HG02870 (cell line): ENCODE results near the gene CRACR2B.

Source experiments
- ATAC-seq: cut with Tn5 transposase; IDR thresholded peaks from one replicate; pipeline ENCODE4 v1.9.1; 2021; ENCODE audit warnings: mild to moderate bottlenecking, moderate library complexity; ENCODE audit not compliant: unreplicated experiment

CRACR2B gene

DNA sequence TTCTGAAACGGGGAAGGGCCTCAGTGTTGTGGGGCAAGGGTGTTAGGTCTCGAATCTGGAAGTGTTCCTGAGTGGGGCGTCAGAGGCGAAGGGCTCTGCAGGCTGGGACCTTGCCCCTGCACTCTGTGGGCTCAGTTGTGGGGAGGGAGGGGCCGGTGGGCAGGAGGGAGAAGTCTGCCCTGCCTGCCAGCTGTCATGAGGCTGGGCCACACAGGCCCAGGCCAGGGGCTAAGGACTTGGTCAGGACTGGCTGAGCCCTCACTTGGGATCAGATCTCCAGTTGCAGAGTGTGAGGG is at the start of gene CRACR2B:
Gene CRACR2B (plus strand): TSS at position 23 of the 296 bp plus-strand sequence. CDS start 689 bp downstream, outside the sequence.
- ATAC-seq = no peak

DNA sequence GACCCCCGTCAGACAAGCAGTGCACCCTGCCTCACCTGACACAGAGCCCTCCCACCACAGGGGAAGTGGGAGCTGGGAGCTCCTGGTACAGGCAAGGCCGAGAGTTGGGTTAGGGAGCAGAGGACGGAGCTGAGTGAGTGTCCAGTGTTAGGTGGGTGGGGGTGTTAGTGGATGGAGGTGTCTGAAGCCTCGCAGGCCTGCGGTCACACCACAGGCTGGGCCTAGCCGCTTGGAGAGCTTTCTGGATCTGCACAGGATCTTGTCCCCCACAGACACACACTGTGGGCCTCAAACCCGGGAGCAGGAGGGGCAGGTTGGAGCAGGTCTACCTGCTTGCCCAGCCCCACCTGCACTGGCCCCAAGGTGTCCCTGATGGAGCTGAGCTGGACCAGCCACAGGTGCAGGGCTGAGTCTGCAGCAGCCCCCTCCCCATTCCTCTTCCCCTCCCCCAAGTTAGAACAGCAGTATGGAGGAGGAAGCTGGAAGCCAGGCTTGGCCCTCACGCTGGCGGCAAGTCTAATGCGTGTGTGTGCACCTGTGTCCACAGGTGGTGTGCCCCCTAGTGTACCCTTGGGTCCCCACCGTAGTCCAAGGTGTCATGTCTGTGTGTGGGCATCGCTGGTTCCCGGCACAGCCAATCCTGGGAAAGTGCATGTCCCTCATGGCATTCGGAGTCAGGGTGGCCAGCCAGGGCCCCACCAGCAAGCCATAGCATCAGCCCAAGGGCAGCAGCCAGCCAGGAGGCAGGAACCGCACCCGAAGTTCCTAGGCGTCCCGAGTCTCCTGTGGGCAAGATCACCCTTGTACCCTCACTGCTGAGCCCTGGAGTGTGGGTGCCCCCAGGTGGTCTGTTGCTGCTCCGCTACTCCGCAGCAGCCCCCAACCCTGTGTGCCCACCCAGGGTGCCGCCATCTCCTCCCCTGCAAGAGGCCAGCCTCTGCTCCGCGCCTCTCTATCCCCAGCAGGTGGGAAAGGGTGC is 48.5 kb upstream of the CRACR2B start:
- ATAC-seq = no peak

DNA sequence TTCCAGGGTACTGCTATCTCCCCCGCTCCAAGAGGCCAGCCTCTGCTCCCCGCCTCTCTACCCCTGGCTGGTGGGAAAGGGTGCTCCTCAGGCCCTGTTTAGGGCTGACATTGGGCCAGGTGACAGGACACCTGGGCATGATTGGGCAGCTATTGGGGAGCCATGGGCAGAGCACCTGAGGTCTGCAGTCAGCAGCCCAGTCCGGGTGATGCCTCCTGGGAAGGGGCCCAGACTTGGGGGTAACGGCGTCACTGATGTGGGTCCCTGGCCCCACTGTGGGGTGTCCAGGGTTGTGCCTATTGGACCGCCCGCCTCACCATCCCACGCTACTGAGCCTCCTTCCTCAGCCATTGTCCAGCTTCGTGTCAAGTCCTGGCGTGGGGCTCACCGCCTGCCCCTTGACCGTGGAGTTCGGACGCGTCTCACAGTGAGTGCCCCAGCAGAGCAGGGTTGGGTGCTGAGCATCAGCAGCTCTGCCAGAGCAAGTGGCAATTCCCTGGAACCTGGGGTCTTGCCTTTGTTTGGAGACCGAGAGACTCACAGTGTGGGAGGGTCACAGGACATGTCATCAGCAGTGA is 47.7 kb upstream of the CRACR2B start:
- no peak for ATAC-seq

DNA sequence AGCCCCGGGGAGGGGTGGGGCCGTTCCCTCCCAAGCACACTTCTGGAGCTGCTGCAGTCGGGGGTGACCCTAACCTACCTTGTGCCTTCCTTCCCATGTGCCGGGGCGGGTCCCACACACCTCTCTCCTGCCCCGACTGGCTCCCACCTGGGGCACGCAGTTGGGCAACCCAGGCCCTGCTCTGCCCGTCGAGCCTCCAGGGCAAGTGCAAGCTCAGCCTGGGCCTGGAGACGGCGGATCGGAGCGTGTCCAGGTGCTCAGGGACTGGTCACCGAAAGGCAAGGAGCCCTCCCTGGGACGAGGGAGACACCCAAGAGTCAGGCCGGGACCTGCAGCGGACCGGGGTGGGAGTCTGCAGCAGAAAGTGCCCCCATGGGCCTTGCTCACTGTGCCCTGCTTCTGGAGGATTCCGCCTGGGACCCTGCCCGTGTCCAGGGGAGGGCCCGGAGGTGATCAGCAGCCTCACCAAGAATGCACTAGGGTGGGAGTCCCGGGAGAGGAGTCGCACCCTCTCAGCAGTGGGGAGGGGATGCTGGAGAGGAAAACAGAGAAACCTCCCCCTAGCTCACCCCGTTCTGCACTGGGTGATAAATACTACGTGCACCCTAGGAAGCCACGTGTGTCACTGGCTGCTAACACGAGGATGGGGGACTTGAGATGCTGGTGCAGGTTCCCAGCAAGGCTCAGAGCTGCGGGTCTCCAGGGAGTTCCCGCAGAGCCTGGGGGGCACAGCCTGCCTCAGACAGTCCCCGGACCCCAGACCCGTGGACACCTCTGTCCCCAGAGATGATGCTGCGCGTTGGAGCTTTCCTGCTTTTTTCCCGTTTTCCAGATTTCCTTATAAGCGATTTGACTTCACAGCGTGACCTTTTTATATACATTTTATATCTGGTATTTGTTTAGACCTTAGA is 45.2 kb upstream of the CRACR2B start:
- ATAC-seq = no peak

DNA sequence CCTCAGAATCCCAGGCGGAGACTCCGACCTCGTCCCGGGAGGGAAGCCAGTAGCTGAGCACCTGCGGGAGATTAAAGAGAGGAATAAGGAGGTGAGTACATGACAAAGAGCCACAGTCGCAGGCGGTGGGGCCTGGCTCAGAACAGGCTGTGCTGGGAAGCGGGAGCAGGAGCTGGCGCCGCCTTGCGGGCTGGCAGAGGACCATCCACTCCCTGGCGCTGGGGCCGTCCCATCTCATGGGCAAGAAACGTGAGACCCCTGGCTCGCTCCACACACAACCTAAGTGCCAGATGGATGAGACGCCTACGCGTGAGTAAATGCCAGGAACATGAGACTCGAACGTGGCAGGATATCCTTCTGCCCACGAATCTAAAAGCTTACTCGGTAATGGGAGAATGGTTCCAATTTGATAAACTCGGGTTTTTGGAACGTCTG is 44.1 kb upstream of the CRACR2B start:
- ATAC-seq = no peak

DNA sequence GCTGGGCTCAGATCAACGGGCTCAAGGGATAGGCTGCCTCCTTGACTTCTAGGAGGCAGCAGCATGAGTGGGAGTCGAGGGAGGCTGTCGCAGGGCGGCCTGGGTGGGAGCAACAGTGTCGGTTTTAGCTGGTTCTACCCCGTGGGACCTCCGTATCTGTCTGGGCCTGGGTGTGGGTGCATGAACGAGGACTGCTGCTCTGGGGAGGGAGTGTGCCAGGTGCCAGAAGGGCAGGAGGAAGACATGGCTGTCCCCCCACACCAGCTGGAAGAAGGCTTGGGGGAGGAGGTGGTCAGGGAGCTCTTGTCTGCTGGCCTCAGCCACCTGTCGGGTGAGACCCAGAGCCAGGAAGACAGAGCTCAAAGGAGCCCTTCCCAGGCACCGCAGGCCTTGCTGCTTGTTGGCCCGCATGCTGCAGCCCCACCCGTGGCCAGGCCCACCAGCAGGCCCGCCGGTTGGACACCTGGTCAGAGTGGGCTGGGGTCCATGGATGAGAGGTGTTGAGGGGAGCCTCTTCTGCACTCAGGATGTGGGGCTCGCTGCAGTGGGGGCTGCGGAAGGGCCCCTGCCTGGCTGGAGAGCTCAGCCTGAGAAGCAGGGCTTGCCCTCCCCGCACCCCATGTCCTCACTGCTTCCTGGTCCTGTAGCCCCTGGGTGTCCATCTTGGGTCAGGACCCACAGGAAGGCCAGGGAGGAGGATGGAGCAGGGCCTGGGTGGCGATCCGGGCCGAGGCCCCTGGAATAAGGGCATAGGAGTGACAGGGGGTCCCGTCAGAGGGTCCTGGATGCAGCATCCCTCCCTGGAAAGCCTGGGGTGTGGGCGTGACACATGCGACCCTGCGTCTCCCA is 41.3 kb upstream of the CRACR2B start:
- no peak for ATAC-seq

DNA sequence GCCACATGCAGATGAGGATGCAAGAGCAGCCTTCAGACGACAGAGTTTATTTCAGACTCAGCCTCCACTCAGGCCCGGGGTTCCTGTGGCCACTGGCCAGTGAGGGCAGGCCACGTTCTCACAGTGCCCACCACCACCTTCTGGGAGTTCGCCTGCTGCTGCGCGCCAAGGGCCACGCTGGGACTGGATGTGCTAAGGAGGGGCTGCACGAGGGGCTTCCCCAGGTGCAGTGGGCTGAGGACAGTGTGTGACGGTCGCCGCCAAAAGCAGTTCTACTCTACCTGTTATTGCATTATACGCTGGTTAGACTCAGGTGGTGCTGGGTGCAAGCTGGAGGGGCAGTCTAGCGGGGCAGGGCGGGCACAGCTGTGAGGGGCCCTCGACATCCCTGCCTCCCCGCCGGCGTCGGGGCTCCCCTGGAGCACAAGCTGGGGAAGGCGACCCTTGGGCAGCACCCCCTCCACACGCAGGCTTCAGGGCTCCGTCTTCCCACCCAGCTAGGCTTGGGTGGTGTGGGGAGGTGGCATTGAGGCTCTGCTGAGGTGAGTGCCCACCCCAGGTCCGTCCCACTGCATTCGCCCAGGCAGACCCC is 40.5 kb upstream of the CRACR2B start:
- ATAC-seq = no peak

DNA sequence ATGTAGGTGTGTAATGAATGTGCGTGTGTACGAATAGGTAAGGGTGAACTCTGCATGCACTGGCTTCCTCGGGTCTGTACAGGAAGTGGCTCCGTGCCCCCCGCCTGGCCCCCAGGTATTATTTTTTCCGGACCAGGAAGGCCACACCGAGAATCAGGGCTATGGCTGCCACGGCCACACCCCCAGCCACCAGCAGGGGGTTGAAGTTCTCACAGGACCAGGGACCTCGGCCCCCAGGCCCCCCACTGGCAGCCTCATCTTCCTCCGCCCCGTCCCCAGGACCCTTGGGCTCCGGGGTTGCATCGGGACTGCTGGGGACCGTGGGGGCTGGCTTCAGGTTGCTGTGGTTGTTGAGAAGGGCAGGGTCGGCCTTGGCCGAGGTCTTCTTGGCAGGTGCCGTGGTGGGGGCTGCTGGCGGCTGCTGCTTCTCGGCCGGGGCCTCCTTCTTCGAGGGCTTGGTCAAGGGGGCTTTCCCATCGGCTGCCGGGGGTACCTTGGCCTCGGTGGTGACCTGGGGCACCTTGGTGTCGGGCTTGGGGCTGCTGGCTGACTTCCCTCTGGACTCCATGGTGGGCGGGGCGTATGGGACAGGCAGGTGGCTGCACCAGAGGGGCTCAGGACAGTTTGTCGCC is 39.6 kb upstream of the CRACR2B start:
- ATAC-seq = no peak

DNA sequence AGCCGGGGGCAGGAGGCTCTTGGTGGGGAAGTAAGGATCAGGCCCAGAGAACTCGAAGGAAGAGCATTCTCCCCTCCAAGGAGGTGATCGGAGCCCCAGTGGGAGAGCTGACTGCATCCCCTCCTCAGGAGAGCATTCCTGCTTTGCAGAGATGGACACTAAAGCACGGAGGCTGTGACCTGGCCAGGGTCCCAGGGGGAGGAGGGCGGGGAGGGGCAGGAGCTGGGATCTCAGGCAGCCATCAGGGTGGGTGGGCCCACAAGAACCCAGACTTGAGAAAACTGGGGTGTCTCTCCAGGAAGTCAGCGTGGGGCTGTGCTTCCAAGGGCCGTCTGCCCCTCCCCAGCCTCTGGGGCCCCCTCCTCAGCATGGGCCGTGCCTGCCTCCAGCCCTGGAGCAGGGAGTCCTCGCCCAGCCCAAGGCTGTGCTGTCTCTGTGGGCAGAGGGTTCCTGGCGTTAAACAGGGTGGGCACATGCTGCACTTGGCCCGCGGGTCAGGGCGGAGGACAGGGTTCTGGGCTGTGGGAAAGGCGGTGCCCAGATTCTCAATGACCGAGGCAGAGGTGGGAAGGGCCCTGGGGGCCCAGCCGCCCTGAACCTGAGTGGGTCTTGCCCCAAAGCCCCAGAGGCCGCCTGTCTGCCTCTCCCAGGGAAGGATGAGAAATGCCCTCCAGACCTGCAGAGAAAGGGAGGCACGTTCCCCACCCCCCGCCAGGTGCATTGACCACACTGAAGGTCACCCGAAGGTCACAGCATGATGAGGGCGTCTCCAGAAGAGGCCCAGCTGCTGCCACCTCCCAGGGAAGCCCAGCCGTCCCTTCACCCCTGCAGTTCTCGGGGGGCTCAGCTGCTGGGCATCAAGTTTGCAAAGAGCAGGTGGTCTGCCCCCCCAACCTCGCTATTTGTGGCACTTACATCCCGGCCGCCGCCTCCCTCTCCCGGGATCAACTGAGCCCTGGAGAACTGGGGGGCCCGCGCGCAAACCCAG is 38.5 kb upstream of the CRACR2B start:
- no peak for ATAC-seq

DNA sequence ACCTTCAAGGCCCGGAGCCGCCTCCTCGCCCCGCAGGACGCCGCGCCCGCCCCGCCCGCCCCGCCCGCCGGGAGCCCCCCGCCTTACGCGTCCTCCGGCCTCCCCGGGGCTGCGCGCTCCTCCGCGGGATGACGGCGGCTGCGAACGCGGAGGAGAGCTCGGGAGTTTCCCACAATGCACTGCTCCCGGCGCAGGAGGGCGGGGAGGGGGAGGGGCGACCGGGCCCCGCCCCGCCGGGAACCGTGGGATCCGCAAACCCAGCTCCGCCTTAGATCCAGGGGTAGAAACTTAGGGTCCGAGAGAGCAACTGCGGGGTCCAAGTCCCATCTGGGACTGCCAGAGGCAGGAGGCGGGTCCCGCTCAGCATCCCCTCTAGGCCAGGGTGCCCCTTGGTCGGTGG is 37.8 kb upstream of the CRACR2B start, which contains the start of gene CEND1:
Gene CEND1 (minus strand): TSS at position 148 of the 400 bp plus-strand sequence. CDS start 1,514 bp downstream, outside the sequence.
- ATAC-seq = no peak

DNA sequence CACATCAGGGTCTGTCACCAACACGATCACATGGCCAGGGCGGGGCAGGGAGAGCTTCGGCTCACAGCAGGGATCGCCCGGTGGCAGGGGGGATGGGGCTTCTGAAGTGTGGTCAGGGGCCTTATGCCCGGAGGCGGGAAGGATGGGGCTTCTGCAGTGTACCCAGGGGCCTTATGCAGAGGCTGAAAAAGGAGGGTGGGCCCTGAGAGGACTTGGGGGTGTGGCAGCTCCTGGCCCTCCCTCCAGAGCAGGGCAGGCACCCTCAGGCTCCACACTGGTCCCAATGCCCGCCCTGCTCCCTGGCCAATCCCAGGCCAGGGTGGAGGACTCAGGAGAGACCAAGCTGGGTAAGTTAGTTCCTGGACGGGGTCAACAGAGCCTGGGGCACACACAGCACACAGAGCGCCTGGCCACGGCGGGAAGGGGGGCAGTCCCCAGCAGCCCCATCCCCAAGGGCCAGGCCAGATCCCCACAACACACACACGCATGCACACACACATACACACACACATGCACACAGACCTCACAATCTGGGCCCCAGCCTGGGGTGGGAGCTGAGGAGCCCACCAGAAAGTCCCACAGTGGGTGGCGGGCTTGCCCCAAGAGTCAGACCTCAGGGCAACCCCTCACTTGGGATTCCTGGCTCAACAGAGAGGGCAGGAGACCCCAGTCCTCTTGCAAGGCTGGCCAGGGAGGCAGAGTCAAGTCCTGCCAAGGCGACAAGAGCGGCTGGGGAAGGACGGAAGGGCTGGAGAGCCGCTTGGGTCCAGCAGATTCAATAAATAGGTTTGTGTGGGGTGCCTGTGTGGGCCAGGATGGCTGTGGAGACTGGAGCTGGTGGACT is 36.8 kb upstream of the CRACR2B start:
- no peak for ATAC-seq

DNA sequence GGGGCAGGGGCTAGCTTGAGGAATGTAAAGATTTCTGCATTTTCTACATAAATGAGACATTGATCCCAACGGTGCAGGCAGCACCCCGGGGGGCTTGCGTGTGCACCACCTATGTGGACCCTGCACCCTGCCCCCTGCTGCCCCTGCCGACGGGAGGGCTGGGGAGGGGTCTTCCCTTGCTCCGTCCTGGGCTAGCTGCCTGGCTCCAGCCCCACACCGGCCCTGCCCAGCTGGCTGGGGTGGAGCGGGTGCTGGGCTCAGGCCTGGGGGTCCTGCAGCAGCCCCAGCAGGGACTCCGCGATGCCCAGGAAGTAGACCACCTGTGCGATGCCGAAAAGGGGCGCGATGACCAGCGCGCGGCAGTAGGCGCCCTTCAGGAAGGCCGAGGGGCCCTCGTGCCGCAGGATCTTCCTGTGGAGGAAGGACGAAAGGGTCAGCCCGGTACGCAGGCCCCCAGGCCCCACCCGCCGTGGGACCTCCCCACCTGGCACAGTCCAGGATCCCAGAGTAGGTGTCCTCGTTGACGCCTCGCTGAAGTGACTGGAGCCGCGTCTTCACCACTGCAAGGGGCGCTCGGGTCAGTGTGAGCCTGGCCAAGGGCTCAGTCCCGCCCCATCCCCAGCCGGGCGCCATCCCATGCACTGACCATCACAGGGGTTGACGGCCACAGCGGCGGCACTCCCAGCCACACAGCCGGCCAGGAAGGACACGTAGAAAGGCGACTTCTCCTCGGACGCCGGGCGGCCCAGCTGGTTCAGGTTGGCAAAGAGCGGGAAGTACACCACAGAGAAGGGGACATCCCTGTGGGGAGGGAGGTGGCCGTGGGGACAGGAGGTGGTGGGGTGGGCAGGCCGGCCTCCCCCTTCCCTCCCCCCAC is 35.8 kb upstream of the CRACR2B start:
- no peak for ATAC-seq

DNA sequence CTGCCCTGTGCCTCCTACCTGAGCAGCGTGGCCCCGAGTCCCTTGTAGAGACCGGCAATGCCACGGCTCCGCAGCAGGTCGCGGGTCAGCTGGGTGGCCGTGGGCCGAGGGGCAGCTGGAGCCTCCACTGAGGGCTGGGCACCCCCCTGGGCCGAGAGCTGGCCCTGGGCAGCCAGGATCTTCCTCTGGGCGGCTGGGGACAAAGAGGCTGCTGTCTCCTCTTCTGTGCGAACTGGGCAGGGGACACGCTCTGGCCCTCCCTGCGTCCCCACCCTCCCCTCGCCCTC is 35.2 kb upstream of the CRACR2B start:
- ATAC-seq = no peak

DNA sequence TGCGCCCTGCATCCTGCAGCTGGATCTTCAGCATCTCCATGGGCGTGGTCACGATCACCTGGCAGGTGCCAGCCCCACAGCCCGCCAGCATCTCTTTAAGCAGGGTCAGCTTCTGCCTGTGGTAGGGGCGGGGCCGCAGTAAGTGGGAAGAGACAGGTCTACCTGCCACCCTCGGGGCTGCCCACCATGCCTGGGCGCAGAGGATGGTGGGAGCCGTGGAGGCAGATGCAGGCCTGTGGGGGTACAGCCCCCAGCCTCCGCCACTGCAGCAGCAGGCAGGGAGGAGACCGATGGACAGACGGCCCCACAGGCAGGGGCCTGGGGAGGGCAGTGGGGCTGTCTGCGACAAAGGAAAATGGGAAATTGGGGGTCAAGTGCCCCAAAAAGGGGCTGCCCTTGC is 34.8 kb upstream of the CRACR2B start:
- ATAC-seq = no peak

DNA sequence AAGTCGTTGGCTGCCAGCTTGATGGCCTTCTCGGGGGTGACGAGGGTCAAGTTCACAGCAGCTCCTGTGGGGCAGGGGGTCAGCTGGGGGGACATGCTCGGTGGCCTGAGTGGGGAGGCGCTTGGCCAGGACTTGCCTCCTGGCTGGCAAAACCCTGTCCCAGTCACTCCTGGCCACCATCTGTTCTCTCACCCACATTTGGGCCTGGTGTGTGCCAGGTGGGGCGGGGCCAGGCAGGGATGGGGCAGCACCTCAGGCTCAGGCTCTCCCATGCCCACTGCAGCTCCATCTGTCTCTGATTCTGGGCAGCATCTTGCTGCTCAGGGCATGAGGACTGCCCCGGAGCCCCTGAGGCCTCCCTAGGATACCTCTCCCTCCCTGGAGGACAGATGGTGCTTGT is 34.2 kb upstream of the CRACR2B start:
- ATAC-seq = no peak

DNA sequence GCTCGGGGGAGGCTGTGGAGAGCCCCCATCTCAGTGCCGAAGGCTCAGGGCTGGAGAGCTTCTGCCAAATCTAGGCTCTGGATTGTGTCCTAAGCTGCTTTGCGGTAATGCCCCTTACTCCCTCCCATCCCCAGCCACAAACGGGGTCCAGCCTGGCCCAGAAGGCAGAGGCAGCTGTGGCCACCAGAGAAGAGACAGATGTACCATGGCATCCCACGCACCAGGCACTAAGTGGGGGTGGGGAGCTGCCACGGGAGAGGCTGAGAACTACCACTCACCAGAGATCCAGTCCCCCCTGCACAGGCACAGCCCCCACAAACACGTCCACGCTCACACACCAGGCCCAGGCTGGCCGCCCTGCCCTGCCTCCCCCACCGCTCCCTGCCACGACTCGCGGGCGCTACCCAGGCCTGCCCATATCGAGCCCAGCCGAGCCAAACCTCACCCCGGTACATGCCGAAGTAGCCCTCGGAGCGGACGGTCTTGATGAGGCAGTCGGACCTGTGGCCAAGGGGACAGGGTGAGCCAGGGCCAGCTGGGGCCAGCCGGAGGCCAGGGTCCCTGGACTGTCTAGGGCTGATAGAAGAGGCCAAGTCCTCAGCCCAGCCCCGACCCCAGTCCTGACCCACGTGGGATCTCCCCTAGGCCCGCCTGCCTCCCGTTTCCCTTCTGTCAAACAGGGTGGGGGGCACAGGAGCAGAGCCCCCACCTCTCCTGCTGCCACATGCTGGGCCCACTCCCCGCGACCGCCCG is 33.5 kb upstream of the CRACR2B start:
- ATAC-seq = no peak
